Measurements from ENCODE around the gene BTD. TPM values are rescaled to one million over a fixed set of nuclear protein-coding genes. Genes with fewer than 3 reads are reported as not detected.
"Not testable (repeated sequence)": the region's sequence is repeated elsewhere in the genome, so short reads cannot be mapped to it uniquely, and the experiment has no call there.

BTD gene
- total and polyA plus RNA-seq, 12 donors = 4.8 to 17.2 (median 13.0) TPM

DNA sequence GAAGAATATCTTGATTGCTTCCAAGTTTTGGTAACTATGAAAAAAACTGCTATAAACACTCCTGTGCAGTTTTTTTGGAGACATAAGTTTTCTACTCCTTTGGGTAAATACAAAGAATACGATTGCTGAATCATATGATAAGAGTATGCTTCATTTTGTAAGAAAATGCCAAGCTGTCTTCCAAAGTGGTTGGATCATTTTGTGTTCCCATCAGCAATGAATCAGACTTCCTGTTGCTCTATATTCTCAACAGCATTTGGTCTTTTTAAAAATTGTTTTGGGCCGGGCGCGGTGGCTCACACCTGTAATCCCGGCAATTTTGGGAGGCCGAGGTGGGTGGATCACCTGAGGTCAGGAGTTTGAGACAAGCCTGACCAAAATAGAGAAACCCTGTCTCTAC, 14.5 kb downstream of the BTD start:
- 91 to 92% methylated on average over 6 of the region's 6 CpGs for WGBS, 2 donors
- Histone ChIP-seq H3K4me1 (peaks cover 0 to 7% (median 0%) of the 10 kb centered on the region in 9 donors), H3K9me3 (peaks cover 0 to 23% (median 7%) of the 10 kb centered on the region in 11 donors), H3K27me3 (no peaks in the 10 kb centered on the region), H3K4me3 (no peak overlapping the region), H3K36me3 (peaks cover 0 to 5% (median 0%) of the 10 kb centered on the region in 9 donors), H3K27ac (no peak overlapping the region)
- intact Hi-C loops (cut with DNase I) = no loop called here
- DNase-seq = no peak
- ATAC-seq = no peak
- TF ChIP-seq, protein P1, sequence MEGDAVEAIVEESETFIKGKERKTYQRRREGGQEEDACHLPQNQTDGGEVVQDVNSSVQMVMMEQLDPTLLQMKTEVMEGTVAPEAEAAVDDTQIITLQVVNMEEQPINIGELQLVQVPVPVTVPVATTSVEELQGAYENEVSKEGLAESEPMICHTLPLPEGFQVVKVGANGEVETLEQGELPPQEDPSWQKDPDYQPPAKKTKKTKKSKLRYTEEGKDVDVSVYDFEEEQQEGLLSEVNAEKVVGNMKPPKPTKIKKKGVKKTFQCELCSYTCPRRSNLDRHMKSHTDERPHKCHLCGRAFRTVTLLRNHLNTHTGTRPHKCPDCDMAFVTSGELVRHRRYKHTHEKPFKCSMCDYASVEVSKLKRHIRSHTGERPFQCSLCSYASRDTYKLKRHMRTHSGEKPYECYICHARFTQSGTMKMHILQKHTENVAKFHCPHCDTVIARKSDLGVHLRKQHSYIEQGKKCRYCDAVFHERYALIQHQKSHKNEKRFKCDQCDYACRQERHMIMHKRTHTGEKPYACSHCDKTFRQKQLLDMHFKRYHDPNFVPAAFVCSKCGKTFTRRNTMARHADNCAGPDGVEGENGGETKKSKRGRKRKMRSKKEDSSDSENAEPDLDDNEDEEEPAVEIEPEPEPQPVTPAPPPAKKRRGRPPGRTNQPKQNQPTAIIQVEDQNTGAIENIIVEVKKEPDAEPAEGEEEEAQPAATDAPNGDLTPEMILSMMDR (IDR thresholded peaks at IDR 0.05) = no peak

DNA sequence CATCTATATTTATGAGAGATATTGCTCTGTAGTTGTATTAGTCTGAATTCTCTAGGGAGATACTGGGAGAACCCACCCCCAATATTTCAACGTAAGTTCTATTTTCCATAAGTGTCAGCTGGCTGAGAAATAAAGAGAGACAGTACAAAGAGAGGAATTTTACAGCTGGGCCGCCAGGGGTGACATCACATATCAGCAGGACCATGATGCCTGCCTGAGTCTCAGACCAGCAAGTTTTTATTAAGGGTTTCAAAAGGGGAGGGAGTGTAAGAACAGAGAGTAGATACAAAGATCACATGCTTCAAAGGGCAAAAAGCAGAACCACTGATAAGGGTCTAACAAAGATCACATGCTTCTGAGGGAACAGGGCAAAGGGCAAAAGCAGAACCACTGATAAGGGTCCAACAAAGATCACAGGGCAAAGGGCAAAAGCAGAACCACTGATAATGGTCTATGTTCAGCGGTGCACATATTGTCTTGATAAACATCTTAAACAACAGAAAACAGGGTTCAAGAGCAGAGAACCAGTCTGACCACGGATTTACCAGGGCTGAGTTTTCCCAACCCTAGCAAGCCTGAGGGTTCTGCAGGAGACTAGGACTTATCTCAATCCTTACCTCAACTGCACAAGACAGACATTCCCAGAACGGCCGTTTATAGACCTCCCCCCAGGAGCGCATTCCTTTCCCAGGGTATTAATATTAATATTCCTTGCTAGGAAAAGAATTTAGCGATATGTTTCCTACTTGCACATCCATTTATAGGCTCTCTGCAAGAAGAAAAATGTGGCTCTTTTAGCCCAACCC, 18.3 kb downstream of the BTD start:
- H3K27ac ChIP-seq, H3K4me3 ChIP-seq, DNase-seq, H3K27me3 ChIP-seq, H3K36me3 ChIP-seq, ATAC-seq, H3K4me1 ChIP-seq: not testable (repeated sequence)
- H3K9me3 ChIP-seq = peaks cover 0 to 32% (median 7%) of the 10 kb centered on the region in 11 donors
- intact Hi-C loops (cut with DNase I) = loop anchor here in 2 of 10 donors (10.0 kb wide), 1 partner anchor 625 kb away; no protein-coding TSS in a partner anchor
- 89 to 93% methylated on average over 8 of the region's 8 CpGs for WGBS, 2 donors

DNA sequence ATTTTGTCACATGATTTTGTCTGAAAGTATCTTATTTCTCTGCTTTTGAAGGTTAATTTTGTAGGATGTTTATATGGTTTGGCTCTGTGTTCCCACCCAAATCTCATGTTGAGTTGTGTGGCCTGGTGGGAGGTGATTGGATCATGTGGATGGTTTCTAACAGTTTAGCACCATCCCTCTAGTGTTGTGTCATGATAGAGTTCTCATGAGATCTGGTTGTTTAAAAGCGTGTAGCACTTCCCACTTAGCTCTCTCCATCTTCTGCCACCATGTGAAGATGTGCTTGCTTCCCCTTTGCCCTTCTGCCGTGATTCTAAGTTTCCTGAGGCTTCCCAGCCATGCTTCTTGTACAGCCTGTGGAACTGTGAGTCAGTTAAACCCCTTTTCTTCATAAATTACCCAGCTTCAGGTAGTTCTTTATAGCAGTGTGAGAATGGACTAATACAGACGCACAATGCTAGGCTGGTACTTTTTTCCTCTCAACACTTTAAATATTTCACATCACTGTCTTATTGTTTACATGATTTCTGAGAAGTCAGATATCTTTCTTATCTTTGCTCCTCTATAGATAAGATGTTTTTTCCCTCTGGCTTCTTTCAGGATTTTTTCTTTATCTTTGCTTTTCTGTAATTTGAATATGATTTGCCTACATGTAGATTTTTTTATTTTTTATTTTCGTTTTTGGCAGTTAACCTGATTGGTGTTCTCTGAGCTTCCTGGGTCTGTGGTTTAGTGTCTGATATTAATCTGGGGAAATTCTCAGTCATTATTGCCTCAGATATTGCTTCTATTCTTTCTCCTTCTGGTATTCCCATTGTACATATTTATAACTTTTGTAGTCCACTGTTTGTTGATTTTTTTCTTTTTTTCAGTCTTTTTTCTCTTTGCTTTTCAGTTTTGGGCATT, 22.2 kb downstream of the BTD start:
- TF ChIP-seq, protein P1 (IDR thresholded peaks at IDR 0.05) = no peak
- Histone ChIP-seq H3K36me3 (peaks cover 0 to 5% (median 0%) of the 10 kb centered on the region in 9 donors), H3K4me1 (peaks cover 0 to 6% (median 0%) of the 10 kb centered on the region in 9 donors), H3K9me3 (peaks cover 0 to 32% (median 7%) of the 10 kb centered on the region in 11 donors), H3K27me3 (no peaks in the 10 kb centered on the region), H3K27ac (no peak overlapping the region), H3K4me3 (no peak overlapping the region)
- DNase-seq = no peak
- intact Hi-C loops (cut with DNase I) = loop anchor here in 2 of 10 donors (10.0 kb wide), 1 partner anchor 621 kb away; no protein-coding TSS in a partner anchor
- WGBS, 2 donors = 73 to 74% methylated on average over 4 of the region's 4 CpGs
- no peak for ATAC-seq

DNA sequence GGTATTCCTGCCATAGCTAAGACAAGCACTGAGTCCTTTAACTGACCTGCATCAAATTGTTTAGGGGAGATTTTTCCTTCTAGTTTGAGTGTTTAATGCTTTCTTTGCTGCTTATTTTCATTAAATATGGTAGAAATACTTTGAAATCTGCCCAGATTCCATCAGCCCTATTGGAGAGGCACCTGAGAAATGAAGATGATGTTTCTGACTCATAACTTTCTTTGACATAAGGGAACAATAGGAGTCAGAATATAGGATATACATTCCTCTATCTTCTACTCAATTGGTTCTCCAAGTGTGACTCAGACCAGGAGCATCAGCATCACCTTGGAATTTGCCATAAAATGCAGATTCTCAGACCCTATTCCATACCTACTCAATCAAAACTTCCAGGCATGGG, 27.4 kb downstream of the BTD start:
- Histone ChIP-seq H3K27me3 (no peaks in the 10 kb centered on the region), H3K36me3 (no peaks in the 10 kb centered on the region), H3K4me1 (peaks cover 0 to 40% (median 20%) of the 10 kb centered on the region in 9 donors), H3K4me3 (no peak overlapping the region), H3K27ac (no peak overlapping the region), H3K9me3 (no peaks in the 10 kb centered on the region)
- ATAC-seq (no peak), DNase-seq (no peak)
- intact Hi-C loops (cut with DNase I) = loop anchor here in 3 of 10 donors (5.0 to 10.0 kb wide), 3 partner anchors 183 to 618 kb away; no protein-coding TSS in a partner anchor
- TF ChIP-seq, protein P1 (IDR thresholded peaks at IDR 0.05) = no peak
